ENCODE data around the gene DMXL1. TPM values are rescaled to one million over a fixed set of nuclear protein-coding genes. Genes with fewer than 3 reads are reported as not detected.

Gene DMXL1
- total RNA-seq, 1 experiment from 2014 or later: 20.6 TPM

DNA sequence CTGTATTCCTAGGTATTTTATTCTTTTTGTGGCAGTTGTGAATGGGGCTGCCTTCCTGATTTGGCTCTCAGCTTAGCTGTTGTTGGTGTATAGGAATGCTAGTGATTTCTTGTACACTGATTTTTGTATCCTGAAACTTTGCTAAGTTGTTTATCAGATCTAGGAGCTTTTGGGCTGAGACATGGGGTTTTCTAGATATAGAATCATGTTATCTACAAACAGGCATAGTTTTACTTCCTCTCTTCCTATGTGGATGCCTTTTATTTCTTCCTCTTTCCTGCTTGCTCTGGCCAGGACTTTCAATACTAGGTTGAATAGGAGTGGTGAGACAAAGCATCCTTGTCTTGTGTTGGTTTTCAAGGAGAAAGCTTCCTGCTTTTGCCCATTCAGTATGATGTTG is 129.9 kb downstream of the DMXL1 start:
- Histone ChIP-seq H3K9me2 (replicated peaks; ENCODE audit: low read length) (no peaks in the 10 kb centered on the region), H3K4me3 (ENCODE audit: low read length) (no peak overlapping the region), H3K27me3 (ENCODE audit: low read length) (no peaks in the 10 kb centered on the region), H3K27ac (ENCODE audit: low read length) (no peak overlapping the region), H3K9ac (ENCODE audit: low read length) (no peak overlapping the region), H3K4me1 (ENCODE audit: insufficient read depth, low read length) (no peaks in the 10 kb centered on the region), H3K36me3 (ENCODE audit: low read depth, low read length) (no peaks in the 10 kb centered on the region), H3K4me2 (ENCODE audit: low read length) (no peak overlapping the region), H4K20me1 (ENCODE audit: low read length) (no peaks in the 10 kb centered on the region), H3K9me3 (ENCODE audit: low read length) (no peaks in the 10 kb centered on the region), H3K79me2 (ENCODE audit: low read length) (no peaks in the 10 kb centered on the region), H2AFZ (ENCODE audit: low read length) (no peak overlapping the region), H3F3A (ENCODE audit: low read length, unreplicated experiment) (no peaks in the 10 kb centered on the region)
- TF ChIP-seq CTCF (conservative IDR thresholded peaks at IDR 0.05; ENCODE audit: low read depth, low read length): no peak
- TF ChIP-seq EZH2phosphoT487 (IDR thresholded peaks at IDR 0.05; ENCODE audit: borderline replicate concordance, low read length): no peak
- TF ChIP-seq EZH2 (IDR thresholded peaks at IDR 0.05; ENCODE audit: low read length, unreplicated experiment): no peak
- BruUV-seq (replicated peaks): no TSS peak
- intact Hi-C loops (cut with micrococcal nuclease): no loop called here
- CTCF ChIA-PET: no interaction called here
- POLR2A ChIA-PET (ENCODE audit: unreplicated experiment): no interaction called here
- DNase-seq (no peak), ATAC-seq (no peak)

DNA sequence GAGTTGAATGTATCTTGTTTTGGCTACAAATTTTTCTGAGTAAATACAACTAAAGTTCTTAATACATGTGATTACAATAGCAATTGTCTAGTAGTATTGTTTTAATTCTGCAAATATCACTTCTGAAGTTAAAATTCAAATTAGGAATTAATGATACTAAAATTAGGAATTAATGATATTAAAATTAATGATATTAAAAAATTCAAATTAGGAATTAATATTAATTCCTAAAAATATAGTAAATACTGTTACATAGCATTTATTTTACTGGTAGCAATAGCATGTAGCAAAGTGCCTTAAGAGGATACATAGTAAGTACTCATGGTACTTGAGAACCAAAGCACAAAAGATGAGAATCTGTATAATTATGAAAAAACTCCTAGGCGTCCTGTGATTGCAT is 136.2 kb downstream of the DMXL1 start:
- Histone ChIP-seq H3K4me3 (ENCODE audit: low read length) (no peak overlapping the region), H4K20me1 (ENCODE audit: low read length) (no peaks in the 10 kb centered on the region), H3K27me3 (ENCODE audit: low read length) (no peaks in the 10 kb centered on the region), H3K79me2 (ENCODE audit: low read length) (no peaks in the 10 kb centered on the region), H2AFZ (ENCODE audit: low read length) (no peak overlapping the region), H3K4me2 (ENCODE audit: low read length) (no peak overlapping the region), H3F3A (ENCODE audit: low read length, unreplicated experiment) (no peaks in the 10 kb centered on the region), H3K9me3 (ENCODE audit: low read length) (no peaks in the 10 kb centered on the region), H3K9ac (ENCODE audit: low read length) (no peak overlapping the region), H3K27ac (ENCODE audit: low read length) (no peak overlapping the region), H3K4me1 (ENCODE audit: insufficient read depth, low read length) (no peaks in the 10 kb centered on the region), H3K36me3 (ENCODE audit: low read depth, low read length) (no peaks in the 10 kb centered on the region), H3K9me2 (replicated peaks; ENCODE audit: low read length) (no peaks in the 10 kb centered on the region)
- ChIA-PET CTCF (interaction anchor here (0.6 kb wide), 1 partner anchor 55 kb away, joined by 3 read pairs; no protein-coding TSS in a partner anchor), POLR2A (ENCODE audit: unreplicated experiment) (no interaction called here)
- intact Hi-C loops (cut with micrococcal nuclease): no loop called here
- no peak for TF ChIP-seq CTCF (conservative IDR thresholded peaks at IDR 0.05; ENCODE audit: low read depth, low read length)
- TF ChIP-seq EZH2 (IDR thresholded peaks at IDR 0.05; ENCODE audit: low read length, unreplicated experiment): no peak
- no peak for TF ChIP-seq EZH2phosphoT487 (IDR thresholded peaks at IDR 0.05; ENCODE audit: borderline replicate concordance, low read length)
- BruUV-seq (replicated peaks): no TSS peak
- ATAC-seq (no peak), DNase-seq (no peak)

GRCh38 chr5:119212026-119212425 is 141.1 kb downstream of the DMXL1 start:
- CTCF ChIA-PET: no interaction called here
- BruUV-seq (replicated peaks): no TSS peak
- ATAC-seq: no peak

More at GRCh38 chr5:119212026-119212425, 141.1 kb downstream of the DMXL1 start:
- H3K9ac ChIP-seq (ENCODE audit: low read length): no peak overlapping the region
- no peaks in the 10 kb centered on the region for H3F3A ChIP-seq (ENCODE audit: low read length, unreplicated experiment)
- POLR2A ChIA-PET (ENCODE audit: unreplicated experiment): no interaction called here
- no peak overlapping the region for H3K4me2 ChIP-seq (ENCODE audit: low read length)
- intact Hi-C loops (cut with micrococcal nuclease): loop anchor here (10.0 kb wide), 1 partner anchor 227 kb away; the partner anchor contains the start of gene DTWD2
- H3K9me2 ChIP-seq (replicated peaks; ENCODE audit: low read length): no peaks in the 10 kb centered on the region
- DNase-seq: no peak
- H3K4me1 ChIP-seq (ENCODE audit: insufficient read depth, low read length): no peaks in the 10 kb centered on the region
- no peaks in the 10 kb centered on the region for H3K36me3 ChIP-seq (ENCODE audit: low read depth, low read length)
- no peaks in the 10 kb centered on the region for H3K27me3 ChIP-seq (ENCODE audit: low read length)
- no peak overlapping the region for H2AFZ ChIP-seq (ENCODE audit: low read length)
- no peaks in the 10 kb centered on the region for H3K9me3 ChIP-seq (ENCODE audit: low read length)
- TF ChIP-seq EZH2 (IDR thresholded peaks at IDR 0.05; ENCODE audit: low read length, unreplicated experiment) (no peak), EZH2phosphoT487 (IDR thresholded peaks at IDR 0.05; ENCODE audit: borderline replicate concordance, low read length) (no peak), CTCF (conservative IDR thresholded peaks at IDR 0.05; ENCODE audit: low read depth, low read length) (no peak)
- H3K27ac ChIP-seq (ENCODE audit: low read length): no peak overlapping the region
- no peaks in the 10 kb centered on the region for H4K20me1 ChIP-seq (ENCODE audit: low read length)
- H3K4me3 ChIP-seq (ENCODE audit: low read length): no peak overlapping the region
- H3K79me2 ChIP-seq (ENCODE audit: low read length): no peaks in the 10 kb centered on the region
